ENCODE measurements around the gene SUGCT. TPM values are rescaled to one million over a fixed set of nuclear protein-coding genes. Genes with fewer than 3 reads are reported as not detected.
"Not testable (repeated sequence)": the region's sequence is repeated elsewhere in the genome, so short reads cannot be mapped to it uniquely, and the experiment has no call there.

Gene SUGCT
- total RNA-seq, 1 experiment from 2014 or later: 29.0 TPM

GRCh38 chr7:40611095-40611871, 476.5 kb downstream of the SUGCT start:
- DNase-seq (ENCODE audit: low read depth): no peak

- DNase-seq (ENCODE audit: low read depth): no peak
Measured at GRCh38 chr7:40612298-40612697, 477.5 kb downstream of the SUGCT start.

- DNase-seq (ENCODE audit: low read depth): no peak
Measured at GRCh38 chr7:40619647-40620046, 484.8 kb downstream of the SUGCT start.

- no peak for DNase-seq (ENCODE audit: low read depth)
Measured at GRCh38 chr7:40621592-40621998, 486.8 kb downstream of the SUGCT start.

GRCh38 chr7:40622941-40623501, 488.2 kb downstream of the SUGCT start:
- no peak for DNase-seq (ENCODE audit: low read depth)

- DNase-seq (ENCODE audit: low read depth): no peak
Measured at GRCh38 chr7:40623863-40624262, 489.1 kb downstream of the SUGCT start.

- peak; percentile 9 for DNase-seq (ENCODE audit: low read depth)
Measured at GRCh38 chr7:40627361-40627760, 492.6 kb downstream of the SUGCT start.

- no peak for DNase-seq (ENCODE audit: low read depth)
Measured at GRCh38 chr7:40629891-40630290, 495.1 kb downstream of the SUGCT start.

- no peak for DNase-seq (ENCODE audit: low read depth)
Measured at GRCh38 chr7:40634118-40634517, 499.3 kb downstream of the SUGCT start.

GRCh38 chr7:40638545-40639320, 503.9 kb downstream of the SUGCT start:
- no peak for DNase-seq (ENCODE audit: low read depth)

GRCh38 chr7:40640566-40640965, 505.8 kb downstream of the SUGCT start:
- no peak for DNase-seq (ENCODE audit: low read depth)

GRCh38 chr7:40641701-40642100, 506.9 kb downstream of the SUGCT start:
- DNase-seq (ENCODE audit: low read depth): no peak

- DNase-seq (ENCODE audit: low read depth): no peak
Measured at GRCh38 chr7:40643664-40644063, 508.9 kb downstream of the SUGCT start.

- DNase-seq (ENCODE audit: low read depth): no peak
Measured at GRCh38 chr7:40644454-40645188, 509.8 kb downstream of the SUGCT start.

GRCh38 chr7:40645197-40645596, 510.4 kb downstream of the SUGCT start:
- DNase-seq (ENCODE audit: low read depth): no peak

GRCh38 chr7:40646717-40647116, 511.9 kb downstream of the SUGCT start:
- no peak for DNase-seq (ENCODE audit: low read depth)

GRCh38 chr7:40647719-40648118, 512.9 kb downstream of the SUGCT start:
- DNase-seq (ENCODE audit: low read depth): no peak

- DNase-seq (ENCODE audit: low read depth): no peak
Measured at GRCh38 chr7:40649247-40649646, 514.4 kb downstream of the SUGCT start.

- DNase-seq (ENCODE audit: low read depth): not testable (repeated sequence)
Measured at GRCh38 chr7:40650903-40651302, 516.1 kb downstream of the SUGCT start.

GRCh38 chr7:40654171-40654570, 519.4 kb downstream of the SUGCT start:
- no peak for DNase-seq (ENCODE audit: low read depth)

GRCh38 chr7:40655426-40655825, 520.6 kb downstream of the SUGCT start:
- peak; percentile 32 for DNase-seq (ENCODE audit: low read depth)

GRCh38 chr7:40656349-40656748, 521.5 kb downstream of the SUGCT start:
- DNase-seq (ENCODE audit: low read depth): no peak
